ENCODE results near the gene DNAL4. TPM values are rescaled to one million over a fixed set of nuclear protein-coding genes. Genes with fewer than 3 reads are reported as not detected.

DNAL4 gene
- total RNA-seq, 1 donor from 2014 or later, result 32.6 TPM

DNA sequence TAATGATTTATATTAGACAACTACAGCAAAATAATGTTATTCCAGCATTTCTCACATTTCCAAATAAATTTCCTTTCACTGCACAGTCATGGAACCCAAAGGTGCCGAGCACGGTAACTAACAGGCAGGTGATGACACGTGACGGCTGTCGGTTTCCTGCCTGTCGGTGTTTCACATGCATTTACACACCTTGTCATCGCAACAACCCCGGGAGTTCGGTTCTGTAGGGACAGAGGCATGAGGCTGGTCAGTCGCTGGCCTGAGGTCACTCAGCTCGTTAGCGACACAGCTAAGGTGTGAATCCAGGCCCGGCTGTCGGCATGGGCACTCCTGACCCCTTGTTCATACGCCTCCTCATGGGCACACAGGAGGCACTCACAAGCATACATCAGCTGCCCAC, 9.9 kb downstream of the DNAL4 start:
- no peak overlapping the region for H3K4me3 ChIP-seq (ENCODE audit: low read depth, low read length)
- TF ChIP-seq, protein P1, sequence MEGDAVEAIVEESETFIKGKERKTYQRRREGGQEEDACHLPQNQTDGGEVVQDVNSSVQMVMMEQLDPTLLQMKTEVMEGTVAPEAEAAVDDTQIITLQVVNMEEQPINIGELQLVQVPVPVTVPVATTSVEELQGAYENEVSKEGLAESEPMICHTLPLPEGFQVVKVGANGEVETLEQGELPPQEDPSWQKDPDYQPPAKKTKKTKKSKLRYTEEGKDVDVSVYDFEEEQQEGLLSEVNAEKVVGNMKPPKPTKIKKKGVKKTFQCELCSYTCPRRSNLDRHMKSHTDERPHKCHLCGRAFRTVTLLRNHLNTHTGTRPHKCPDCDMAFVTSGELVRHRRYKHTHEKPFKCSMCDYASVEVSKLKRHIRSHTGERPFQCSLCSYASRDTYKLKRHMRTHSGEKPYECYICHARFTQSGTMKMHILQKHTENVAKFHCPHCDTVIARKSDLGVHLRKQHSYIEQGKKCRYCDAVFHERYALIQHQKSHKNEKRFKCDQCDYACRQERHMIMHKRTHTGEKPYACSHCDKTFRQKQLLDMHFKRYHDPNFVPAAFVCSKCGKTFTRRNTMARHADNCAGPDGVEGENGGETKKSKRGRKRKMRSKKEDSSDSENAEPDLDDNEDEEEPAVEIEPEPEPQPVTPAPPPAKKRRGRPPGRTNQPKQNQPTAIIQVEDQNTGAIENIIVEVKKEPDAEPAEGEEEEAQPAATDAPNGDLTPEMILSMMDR (IDR thresholded peaks at IDR 0.05; ENCODE audit: insufficient read depth, low read length, severe bottlenecking), result no peak
- no peak for FAIRE-seq
- no peaks in the 10 kb centered on the region for H3K27me3 ChIP-seq (ENCODE audit: control insufficient read depth, insufficient read depth, low read length)
- DNase-seq (ENCODE audit: low read depth), result no peak
- peaks cover 4% of the 10 kb centered on the region for H3K36me3 ChIP-seq (ENCODE audit: control insufficient read depth, insufficient read depth, low read length)

DNA sequence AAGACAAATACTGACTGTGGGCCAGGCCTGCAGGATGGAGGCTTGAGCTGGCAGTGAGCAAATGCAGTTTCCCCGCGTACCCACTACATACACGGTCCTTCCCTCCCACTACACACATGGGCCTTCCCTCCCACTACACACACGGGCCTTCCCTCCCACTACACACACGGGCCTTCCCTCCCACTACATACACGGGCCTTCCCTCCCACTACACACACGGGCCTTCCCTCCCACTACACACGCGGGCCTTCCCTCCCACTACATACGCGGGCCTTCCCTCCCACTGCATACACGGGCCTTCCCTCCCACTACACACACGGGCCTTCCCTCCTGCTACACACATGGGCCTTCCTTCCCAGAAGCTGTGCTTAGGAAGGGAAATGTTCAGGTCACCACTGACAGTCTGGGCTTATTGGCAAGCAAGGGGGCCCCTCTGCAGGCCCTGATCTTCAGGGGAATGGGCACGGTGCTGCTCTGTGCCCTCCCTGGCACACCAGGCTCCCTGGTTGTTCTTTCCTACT, 10.8 kb downstream of the DNAL4 start:
- Histone ChIP-seq H3K36me3 (ENCODE audit: control insufficient read depth, insufficient read depth, low read length) (peaks cover 4% of the 10 kb centered on the region), H3K27me3 (ENCODE audit: control insufficient read depth, insufficient read depth, low read length) (no peaks in the 10 kb centered on the region), H3K4me3 (ENCODE audit: low read depth, low read length) (no peak overlapping the region)
- DNase-seq (ENCODE audit: low read depth) (no peak), FAIRE-seq (no peak)
- TF ChIP-seq, protein P1 (IDR thresholded peaks at IDR 0.05; ENCODE audit: insufficient read depth, low read length, severe bottlenecking), result no peak

DNA sequence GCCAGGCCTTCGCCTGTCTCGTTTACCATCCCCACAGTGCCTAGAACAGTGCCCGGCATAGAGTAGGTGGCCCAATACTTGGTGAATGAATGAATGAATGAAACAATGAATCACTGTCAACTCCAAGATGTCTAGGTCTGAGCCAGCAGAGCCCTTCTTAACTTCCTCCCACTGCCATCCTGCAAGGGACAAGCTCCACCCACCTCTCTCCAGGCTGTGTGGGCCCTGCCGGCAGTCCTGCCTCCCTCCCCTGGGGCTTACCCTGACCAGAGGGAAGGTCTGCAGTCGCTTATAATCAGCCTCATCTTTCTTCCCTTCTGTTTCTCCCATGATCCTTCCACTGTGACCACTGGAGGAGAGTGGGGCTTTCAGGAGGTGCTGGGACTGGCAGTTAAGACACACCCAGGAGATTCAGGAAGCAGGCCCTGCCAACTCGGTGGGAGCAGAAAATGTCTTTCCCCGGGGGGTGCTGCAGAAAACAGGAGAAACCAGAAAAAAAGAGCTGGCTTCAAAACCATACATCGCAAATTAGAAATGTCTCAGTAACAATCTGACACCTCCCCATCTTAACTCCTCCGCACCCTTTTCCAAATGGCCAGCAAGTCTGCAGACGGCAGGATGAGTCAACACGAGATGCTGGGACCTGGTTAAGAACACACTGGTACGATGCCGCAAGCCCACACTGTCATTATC, 11.4 kb downstream of the DNAL4 start:
- no peak overlapping the region for H3K4me3 ChIP-seq (ENCODE audit: low read depth, low read length)
- FAIRE-seq, result peak; percentile 18
- peaks cover 4% of the 10 kb centered on the region for H3K36me3 ChIP-seq (ENCODE audit: control insufficient read depth, insufficient read depth, low read length)
- H3K27me3 ChIP-seq (ENCODE audit: control insufficient read depth, insufficient read depth, low read length), result no peaks in the 10 kb centered on the region
- TF ChIP-seq, protein P1 (IDR thresholded peaks at IDR 0.05; ENCODE audit: insufficient read depth, low read length, severe bottlenecking), result no peak
- DNase-seq (ENCODE audit: low read depth), result no peak

DNA sequence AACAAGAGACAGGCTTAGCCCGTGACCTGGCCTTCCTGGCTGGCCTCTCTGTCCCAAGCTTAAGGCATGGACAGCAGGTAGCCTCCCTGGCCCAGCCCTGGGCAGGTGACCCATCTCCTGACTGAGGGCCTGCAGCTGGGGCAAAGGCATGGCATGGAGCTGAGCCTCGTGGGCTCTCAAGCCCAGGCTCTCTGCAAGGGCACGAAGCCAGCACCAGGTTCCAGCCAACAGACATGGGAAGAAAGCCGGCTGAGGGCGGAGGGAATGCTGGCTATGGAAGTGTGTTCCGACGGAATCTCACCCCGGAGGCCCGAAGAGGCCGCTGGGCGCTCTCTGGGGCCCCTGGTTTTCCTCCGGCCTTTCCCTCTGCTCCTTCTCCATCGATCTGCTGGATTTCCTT, 12.9 kb downstream of the DNAL4 start:
- FAIRE-seq (no peak), DNase-seq (ENCODE audit: low read depth) (no peak)
- no peak overlapping the region for H3K4me3 ChIP-seq (ENCODE audit: low read depth, low read length)
- H3K27me3 ChIP-seq (ENCODE audit: control insufficient read depth, insufficient read depth, low read length), result no peaks in the 10 kb centered on the region
- peaks cover 4% of the 10 kb centered on the region for H3K36me3 ChIP-seq (ENCODE audit: control insufficient read depth, insufficient read depth, low read length)
- TF ChIP-seq, protein P1 (IDR thresholded peaks at IDR 0.05; ENCODE audit: insufficient read depth, low read length, severe bottlenecking), result no peak

DNA sequence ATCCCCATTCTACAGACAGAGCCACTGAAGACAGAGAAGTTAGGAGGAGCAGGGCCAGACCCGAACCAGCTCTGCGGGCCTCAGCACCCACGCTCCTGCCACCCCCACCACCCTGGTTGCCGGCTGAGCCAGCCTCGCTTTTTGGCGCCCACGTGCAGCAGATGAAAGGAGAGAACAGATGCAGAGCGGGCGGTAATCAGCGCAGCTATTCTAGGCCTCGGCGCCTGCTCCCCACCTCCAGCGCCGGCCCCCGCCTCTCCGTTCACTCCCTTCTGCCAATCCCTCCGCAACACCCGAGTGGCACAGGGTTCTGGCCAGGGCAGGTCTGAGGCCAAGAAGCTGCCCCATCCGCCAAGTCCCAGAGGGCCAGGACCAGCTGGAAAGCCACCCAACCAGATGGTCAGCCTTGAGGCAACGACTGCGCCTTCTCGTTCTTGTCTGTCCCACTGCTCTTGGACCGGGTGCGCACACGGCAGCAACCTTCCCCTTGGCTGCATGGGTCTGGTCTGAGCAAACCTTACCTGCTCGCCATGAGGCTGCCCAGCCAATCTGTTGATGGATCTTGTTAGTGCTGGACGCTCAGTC, 16.8 kb downstream of the DNAL4 start:
- no peak overlapping the region for H3K4me3 ChIP-seq (ENCODE audit: low read depth, low read length)
- TF ChIP-seq, protein P1 (IDR thresholded peaks at IDR 0.05; ENCODE audit: insufficient read depth, low read length, severe bottlenecking), result no peak
- H3K36me3 ChIP-seq (ENCODE audit: control insufficient read depth, insufficient read depth, low read length), result peaks cover 4% of the 10 kb centered on the region
- H3K27me3 ChIP-seq (ENCODE audit: control insufficient read depth, insufficient read depth, low read length), result no peaks in the 10 kb centered on the region
- no peak for DNase-seq (ENCODE audit: low read depth)
- FAIRE-seq, result no peak

Measured in bronchial epithelial cell (primary cell).